ENCODE results near the gene LDLRAD4.

Gene LDLRAD4

GRCh38 chr18:13294309-13294708, 75.7 kb downstream of the LDLRAD4 start:
- H3K4me1 ChIP-seq (ENCODE audit: low read depth, poor library complexity, severe bottlenecking), result no peaks in the 10 kb centered on the region
- no peaks in the 10 kb centered on the region for H3K27me3 ChIP-seq (ENCODE audit: insufficient read depth, low read depth)
- no peak overlapping the region for H3K27ac ChIP-seq
- no peak for TF ChIP-seq CTCF (conservative IDR thresholded peaks at IDR 0.05; ENCODE audit: low read depth, low read length)
- no peak overlapping the region for H3K4me3 ChIP-seq (IDR thresholded peaks at IDR 0.05; ENCODE audit: insufficient read depth, low read depth, low read length)
- H3K79me2 ChIP-seq (ENCODE audit: insufficient read depth, low read depth), result no peaks in the 10 kb centered on the region
- H3K4me2 ChIP-seq, result no peak overlapping the region
- H4K20me1 ChIP-seq (ENCODE audit: insufficient read depth), result no peaks in the 10 kb centered on the region
- no peaks in the 10 kb centered on the region for H3K36me3 ChIP-seq (ENCODE audit: insufficient read depth)
- no peak overlapping the region for H3K9ac ChIP-seq
- no peak overlapping the region for H2AFZ ChIP-seq (ENCODE audit: low read depth)

- Histone ChIP-seq H3K9ac (no peak overlapping the region), H3K4me1 (ENCODE audit: low read depth, poor library complexity, severe bottlenecking) (no peaks in the 10 kb centered on the region), H3K79me2 (ENCODE audit: insufficient read depth, low read depth) (no peaks in the 10 kb centered on the region), H3K4me3 (IDR thresholded peaks at IDR 0.05; ENCODE audit: insufficient read depth, low read depth, low read length) (no peak overlapping the region), H3K27me3 (ENCODE audit: insufficient read depth, low read depth) (no peaks in the 10 kb centered on the region), H3K4me2 (no peak overlapping the region), H2AFZ (ENCODE audit: low read depth) (no peak overlapping the region), H4K20me1 (ENCODE audit: insufficient read depth) (no peaks in the 10 kb centered on the region), H3K27ac (no peak overlapping the region), H3K36me3 (ENCODE audit: insufficient read depth) (no peaks in the 10 kb centered on the region)
- no peak for TF ChIP-seq CTCF (conservative IDR thresholded peaks at IDR 0.05; ENCODE audit: low read depth, low read length)
These were observed 77.3 kb downstream of the LDLRAD4 start for GRCh38 chr18:13295894-13296293.

- Histone ChIP-seq H3K36me3 (ENCODE audit: insufficient read depth) (no peaks in the 10 kb centered on the region), H3K27ac (no peak overlapping the region)
These were observed 78.5 kb downstream of the LDLRAD4 start for GRCh38 chr18:13296867-13297574.

GRCh38 chr18:13298262-13298661, 79.7 kb downstream of the LDLRAD4 start:
- no peak for TF ChIP-seq CTCF (conservative IDR thresholded peaks at IDR 0.05; ENCODE audit: low read depth, low read length)
- Histone ChIP-seq H3K27me3 (ENCODE audit: insufficient read depth, low read depth) (no peaks in the 10 kb centered on the region), H3K27ac (no peak overlapping the region), H3K4me1 (ENCODE audit: low read depth, poor library complexity, severe bottlenecking) (no peaks in the 10 kb centered on the region), H4K20me1 (ENCODE audit: insufficient read depth) (no peaks in the 10 kb centered on the region), H2AFZ (ENCODE audit: low read depth) (no peak overlapping the region), H3K4me3 (IDR thresholded peaks at IDR 0.05; ENCODE audit: insufficient read depth, low read depth, low read length) (no peak overlapping the region), H3K79me2 (ENCODE audit: insufficient read depth, low read depth) (no peaks in the 10 kb centered on the region), H3K36me3 (ENCODE audit: insufficient read depth) (no peaks in the 10 kb centered on the region), H3K4me2 (no peak overlapping the region), H3K9ac (no peak overlapping the region)

More at GRCh38 chr18:13296867-13297574, 78.5 kb downstream of the LDLRAD4 start:
- Histone ChIP-seq H3K9ac (no peak overlapping the region), H3K4me1 (ENCODE audit: low read depth, poor library complexity, severe bottlenecking) (no peaks in the 10 kb centered on the region), H2AFZ (ENCODE audit: low read depth) (no peak overlapping the region), H3K79me2 (ENCODE audit: insufficient read depth, low read depth) (no peaks in the 10 kb centered on the region), H3K4me3 (IDR thresholded peaks at IDR 0.05; ENCODE audit: insufficient read depth, low read depth, low read length) (no peak overlapping the region), H3K27me3 (ENCODE audit: insufficient read depth, low read depth) (no peaks in the 10 kb centered on the region), H4K20me1 (ENCODE audit: insufficient read depth) (no peaks in the 10 kb centered on the region), H3K4me2 (no peak overlapping the region)
- no peak for TF ChIP-seq CTCF (conservative IDR thresholded peaks at IDR 0.05; ENCODE audit: low read depth, low read length)
